ENCODE measurements around the gene SNAP25. TPM values are rescaled to one million over a fixed set of nuclear protein-coding genes. Genes with fewer than 3 reads are reported as not detected.

Gene SNAP25
- total RNA-seq (2014; rRNA removed; shearing (Covaris generic); ENCODE audit: low replicate concordance) = not detected in 2 replicates

DNA sequence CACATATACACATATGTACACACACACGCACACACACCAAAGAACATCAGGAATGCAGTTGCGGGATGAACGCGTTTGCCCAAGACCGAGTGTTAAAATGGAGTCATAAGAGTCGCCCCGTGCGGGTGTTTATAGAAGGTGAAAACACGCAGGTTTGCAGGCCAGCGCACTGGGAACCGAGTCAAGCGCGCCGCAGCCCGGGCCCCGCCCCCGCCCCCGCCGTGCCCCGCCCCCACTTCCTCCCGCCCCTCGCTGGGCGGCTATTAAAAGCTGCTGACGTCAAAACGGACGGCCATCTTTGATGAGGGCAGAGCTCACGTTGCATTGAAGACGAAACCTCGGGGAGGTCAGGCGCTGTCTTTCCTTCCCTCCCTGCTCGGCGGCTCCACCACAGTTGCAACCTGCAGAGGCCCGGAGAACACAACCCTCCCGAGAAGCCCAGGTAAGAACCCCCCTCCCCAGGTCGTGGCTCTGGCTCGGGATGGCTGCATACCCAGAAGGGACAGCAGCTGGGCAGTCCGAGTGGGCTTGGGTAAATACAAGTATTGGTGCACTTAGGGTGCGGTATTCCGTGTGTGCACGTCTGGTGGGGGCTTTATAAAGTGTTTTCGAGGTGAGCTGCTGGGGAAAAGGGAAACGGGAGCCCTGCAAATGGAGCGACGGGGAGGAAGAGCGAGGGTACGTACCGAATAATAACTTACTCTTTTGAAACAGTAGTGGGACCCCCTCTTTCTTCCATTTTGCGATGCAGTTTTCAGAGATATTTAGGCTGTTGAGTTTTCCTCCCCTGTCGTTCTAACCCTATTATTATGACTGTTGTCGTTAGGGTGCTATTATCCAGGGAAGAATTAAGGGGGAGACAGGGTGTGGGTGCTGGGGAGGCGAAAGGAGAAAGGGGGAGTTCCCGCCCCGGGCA, at the start of gene SNAP25:
Gene SNAP25, plus strand, starts transcription at position 295 of the 916 bp plus-strand sequence. CDS start 56,662 bp downstream, outside the sequence.
- H3K4me2 ChIP-seq (ENCODE audit: low read depth, low read length, poor library complexity, severe bottlenecking) = no peak within 1 kb of the TSS
- no peaks in the 10 kb centered on the region for H3K4me1 ChIP-seq (ENCODE audit: low read length)
- H3K9ac ChIP-seq (ENCODE audit: low read length) = no peak within 1 kb of the TSS
- H4K20me1 ChIP-seq (ENCODE audit: insufficient read depth, low read depth, low read length) = no peaks in the 10 kb centered on the region
- no peak within 1 kb of the TSS for H3K4me3 ChIP-seq (ENCODE audit: low read length)
- H3K36me3 ChIP-seq (ENCODE audit: insufficient read depth, low read length) = no peaks in the 10 kb centered on the region
- H3K27ac ChIP-seq (ENCODE audit: low read length) = no peak within 1 kb of the TSS
- H3K79me2 ChIP-seq (ENCODE audit: low read length) = no peaks in the 10 kb centered on the region
- no peaks in the 10 kb centered on the region for H3K9me3 ChIP-seq (ENCODE audit: low read length)
- H3K9me2 ChIP-seq (replicated peaks; ENCODE audit: insufficient read depth, low read length) = no peaks in the 10 kb centered on the region
- no peak for DNase-seq
- H3K27me3 ChIP-seq (ENCODE audit: low read length) = no peaks in the 10 kb centered on the region
- no peak within 1 kb of the TSS for H2AFZ ChIP-seq (ENCODE audit: low read length)

DNA sequence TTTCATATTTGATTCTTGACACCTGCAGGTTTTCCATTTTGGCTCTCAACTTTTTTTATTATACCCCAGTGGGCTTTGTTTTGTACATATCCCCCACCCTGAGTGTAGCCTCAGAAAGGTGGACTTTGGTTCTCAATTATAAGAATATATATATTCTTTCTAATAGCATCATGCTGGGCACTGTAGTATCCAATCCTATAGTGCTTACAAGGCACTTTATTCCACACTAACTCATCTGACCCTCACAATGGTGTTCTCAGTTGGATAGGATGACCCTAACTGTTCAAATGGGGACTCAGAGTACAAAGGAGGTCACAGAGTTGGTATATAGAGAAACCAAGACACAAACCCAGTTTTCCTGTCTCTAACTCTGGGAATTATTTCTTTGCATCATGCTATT, 48.9 kb upstream of the SNAP25 start:
- Histone ChIP-seq H2AFZ (ENCODE audit: low read length) (no peak overlapping the region), H3K79me2 (ENCODE audit: low read length) (no peaks in the 10 kb centered on the region), H3K27ac (ENCODE audit: low read length) (no peak overlapping the region), H3K9ac (ENCODE audit: low read length) (no peak overlapping the region), H3K9me2 (replicated peaks; ENCODE audit: insufficient read depth, low read length) (no peaks in the 10 kb centered on the region), H3K4me1 (ENCODE audit: low read length) (peaks cover 5% of the 10 kb centered on the region), H3K27me3 (ENCODE audit: low read length) (no peaks in the 10 kb centered on the region), H3K4me3 (ENCODE audit: low read length) (no peak overlapping the region), H3K4me2 (ENCODE audit: low read depth, low read length, poor library complexity, severe bottlenecking) (no peak overlapping the region), H4K20me1 (ENCODE audit: insufficient read depth, low read depth, low read length) (no peaks in the 10 kb centered on the region), H3K36me3 (ENCODE audit: insufficient read depth, low read length) (no peaks in the 10 kb centered on the region), H3K9me3 (ENCODE audit: low read length) (no peaks in the 10 kb centered on the region)
- no peak for DNase-seq

DNA sequence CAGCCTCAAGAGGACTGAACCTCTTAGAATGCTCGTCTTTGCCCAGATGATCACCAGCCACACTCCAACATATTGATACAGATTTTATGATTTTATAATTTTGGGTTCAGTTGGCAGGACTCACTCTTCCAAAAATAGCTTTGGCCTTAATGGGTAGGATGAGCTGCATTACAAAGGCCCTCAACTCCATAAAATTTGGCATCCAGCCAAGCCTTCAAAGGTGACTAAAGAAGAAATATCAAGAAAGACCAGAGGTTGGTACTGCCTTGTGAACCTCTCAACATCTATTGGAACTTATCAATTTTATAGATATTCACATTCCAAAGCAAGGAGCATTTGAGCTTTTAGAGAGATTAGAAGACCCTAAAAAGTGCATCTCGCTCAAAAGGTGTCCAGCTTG, 48.4 kb upstream of the SNAP25 start:
- H3K9me3 ChIP-seq (ENCODE audit: low read length) = no peaks in the 10 kb centered on the region
- H3K4me3 ChIP-seq (ENCODE audit: low read length) = no peak overlapping the region
- no peaks in the 10 kb centered on the region for H3K36me3 ChIP-seq (ENCODE audit: insufficient read depth, low read length)
- peaks cover 5% of the 10 kb centered on the region for H3K4me1 ChIP-seq (ENCODE audit: low read length)
- no peak for DNase-seq
- H3K9me2 ChIP-seq (replicated peaks; ENCODE audit: insufficient read depth, low read length) = no peaks in the 10 kb centered on the region
- H4K20me1 ChIP-seq (ENCODE audit: insufficient read depth, low read depth, low read length) = no peaks in the 10 kb centered on the region
- H3K79me2 ChIP-seq (ENCODE audit: low read length) = no peaks in the 10 kb centered on the region
- no peak overlapping the region for H3K4me2 ChIP-seq (ENCODE audit: low read depth, low read length, poor library complexity, severe bottlenecking)
- no peak overlapping the region for H3K9ac ChIP-seq (ENCODE audit: low read length)
- H2AFZ ChIP-seq (ENCODE audit: low read length) = no peak overlapping the region
- H3K27ac ChIP-seq (ENCODE audit: low read length) = no peak overlapping the region
- no peaks in the 10 kb centered on the region for H3K27me3 ChIP-seq (ENCODE audit: low read length)

DNA sequence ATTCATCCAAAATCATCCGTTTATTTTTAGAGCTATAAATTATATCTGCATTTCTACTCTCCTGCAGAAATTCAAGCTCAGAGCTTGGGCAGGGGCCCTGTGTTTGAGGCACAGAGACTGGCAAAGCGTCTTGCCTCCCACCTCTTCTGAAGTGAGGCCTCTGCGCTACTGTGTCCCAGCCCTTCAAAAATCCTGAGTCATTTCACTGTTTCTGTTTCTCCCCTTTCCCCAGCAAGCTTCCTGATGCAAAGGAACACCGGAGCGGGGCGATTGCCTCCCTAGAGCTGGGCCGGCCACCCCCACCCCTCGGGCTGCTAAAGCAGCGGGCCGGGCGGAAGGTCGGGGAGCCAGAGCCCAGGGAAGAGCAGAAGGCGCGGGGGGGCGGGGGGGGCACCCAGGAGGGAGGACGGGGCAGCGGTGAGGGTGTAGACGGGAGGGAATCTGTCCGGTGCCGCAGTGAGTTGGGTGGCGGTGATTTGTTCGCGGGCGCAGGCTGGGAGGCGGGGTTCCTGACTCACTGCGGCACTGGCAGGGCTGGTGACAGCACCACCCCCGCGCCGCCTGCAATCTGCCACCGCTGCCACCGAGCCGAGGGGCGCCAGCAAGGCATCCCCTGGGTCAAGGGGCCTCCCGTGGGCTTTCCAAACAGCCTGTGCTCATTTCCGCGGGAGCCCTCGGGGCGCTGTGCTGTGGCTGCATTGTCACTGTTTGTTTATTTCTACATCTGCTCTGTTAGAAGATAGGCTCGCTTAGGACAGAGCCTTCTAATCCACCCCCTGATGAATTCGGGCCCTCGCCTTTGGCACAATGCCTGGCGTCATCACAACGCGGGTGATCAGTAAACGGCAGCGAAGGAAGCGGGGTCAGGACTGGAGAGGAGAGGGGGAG, 46.5 kb upstream of the SNAP25 start:
- DNase-seq = no peak
- no peaks in the 10 kb centered on the region for H3K9me2 ChIP-seq (replicated peaks; ENCODE audit: insufficient read depth, low read length)
- H4K20me1 ChIP-seq (ENCODE audit: insufficient read depth, low read depth, low read length) = no peaks in the 10 kb centered on the region
- H3K9ac ChIP-seq (ENCODE audit: low read length) = peak overlapping the region; percentile 16; the same call in 1 of the 2 replicates
- peaks cover 5% of the 10 kb centered on the region for H3K4me1 ChIP-seq (ENCODE audit: low read length)
- H3K9me3 ChIP-seq (ENCODE audit: low read length) = no peaks in the 10 kb centered on the region
- no peaks in the 10 kb centered on the region for H3K36me3 ChIP-seq (ENCODE audit: insufficient read depth, low read length)
- peak overlapping the region; percentile 51; the same call in 1 of the 2 replicates for H2AFZ ChIP-seq (ENCODE audit: low read length)
- H3K79me2 ChIP-seq (ENCODE audit: low read length) = no peaks in the 10 kb centered on the region
- H3K27ac ChIP-seq (ENCODE audit: low read length) = no peak overlapping the region
- no peaks in the 10 kb centered on the region for H3K27me3 ChIP-seq (ENCODE audit: low read length)
- peak overlapping the region; percentile 59; the same call in 1 of the 2 replicates for H3K4me3 ChIP-seq (ENCODE audit: low read length)
- H3K4me2 ChIP-seq (ENCODE audit: low read depth, low read length, poor library complexity, severe bottlenecking) = peak overlapping the region; percentile 64

DNA sequence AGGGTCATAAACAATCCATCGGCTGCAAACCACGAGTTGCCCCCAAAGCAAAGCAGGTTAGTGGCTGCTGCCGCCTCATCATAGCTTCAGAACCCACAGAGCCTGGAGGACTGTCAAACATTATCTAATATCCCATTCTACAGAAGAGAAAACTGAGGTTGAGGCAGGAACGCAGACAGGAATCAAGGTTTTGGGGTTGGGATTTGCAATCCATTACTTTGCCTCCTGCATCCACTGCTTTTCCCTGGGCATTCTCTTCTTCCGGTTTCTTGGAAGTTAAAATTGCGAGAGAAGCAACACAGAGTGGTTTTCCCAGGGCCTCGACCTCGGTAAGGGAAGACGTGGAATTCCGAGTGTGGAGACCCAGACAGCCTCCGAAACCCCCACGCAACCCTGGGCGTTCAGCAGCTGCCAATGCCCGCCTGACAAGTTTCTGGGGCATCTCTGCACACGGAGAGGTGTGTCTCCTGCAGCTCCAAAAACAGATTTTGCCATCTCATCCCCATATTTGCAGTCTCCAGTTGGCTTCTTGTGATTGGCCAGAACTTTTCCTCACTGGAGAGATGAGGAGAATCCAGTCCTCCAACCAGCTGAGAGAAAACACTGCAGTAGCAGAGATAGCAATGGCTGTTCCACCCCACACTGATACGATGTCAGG, 45.5 kb upstream of the SNAP25 start:
- H3K27me3 ChIP-seq (ENCODE audit: low read length) = no peaks in the 10 kb centered on the region
- H3K79me2 ChIP-seq (ENCODE audit: low read length) = no peaks in the 10 kb centered on the region
- no peaks in the 10 kb centered on the region for H3K36me3 ChIP-seq (ENCODE audit: insufficient read depth, low read length)
- no peaks in the 10 kb centered on the region for H3K9me2 ChIP-seq (replicated peaks; ENCODE audit: insufficient read depth, low read length)
- H3K27ac ChIP-seq (ENCODE audit: low read length) = no peak overlapping the region
- no peaks in the 10 kb centered on the region for H4K20me1 ChIP-seq (ENCODE audit: insufficient read depth, low read depth, low read length)
- H3K9me3 ChIP-seq (ENCODE audit: low read length) = no peaks in the 10 kb centered on the region
- no peak for DNase-seq
- H3K4me1 ChIP-seq (ENCODE audit: low read length) = peaks cover 5% of the 10 kb centered on the region
- no peak overlapping the region for H3K4me3 ChIP-seq (ENCODE audit: low read length)
- H2AFZ ChIP-seq (ENCODE audit: low read length) = no peak overlapping the region
- no peak overlapping the region for H3K9ac ChIP-seq (ENCODE audit: low read length)
- no peak overlapping the region for H3K4me2 ChIP-seq (ENCODE audit: low read depth, low read length, poor library complexity, severe bottlenecking)

DNA sequence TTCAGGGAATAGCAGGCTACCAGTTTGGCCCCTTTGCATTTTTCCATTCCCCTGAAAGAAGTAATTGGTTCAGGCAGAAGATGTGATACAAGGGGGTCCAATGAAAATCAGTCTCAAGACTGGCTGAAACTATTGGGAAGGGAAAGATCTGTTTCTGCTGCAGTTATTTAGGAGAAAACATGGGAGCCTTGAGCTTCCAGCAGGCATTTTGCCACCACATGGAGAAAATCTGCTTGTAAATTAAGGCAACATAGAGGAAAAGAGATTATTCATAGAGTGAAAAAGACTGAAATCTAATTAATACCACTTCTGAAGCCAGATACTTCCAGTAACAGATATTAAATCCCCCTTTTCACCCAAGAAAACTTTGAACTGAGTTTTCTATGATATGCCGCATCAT, 44.2 kb upstream of the SNAP25 start:
- Histone ChIP-seq H3K4me3 (ENCODE audit: low read length) (no peak overlapping the region), H3K79me2 (ENCODE audit: low read length) (no peaks in the 10 kb centered on the region), H4K20me1 (ENCODE audit: insufficient read depth, low read depth, low read length) (no peaks in the 10 kb centered on the region), H3K27me3 (ENCODE audit: low read length) (no peaks in the 10 kb centered on the region), H2AFZ (ENCODE audit: low read length) (no peak overlapping the region), H3K9me2 (replicated peaks; ENCODE audit: insufficient read depth, low read length) (no peaks in the 10 kb centered on the region), H3K36me3 (ENCODE audit: insufficient read depth, low read length) (no peaks in the 10 kb centered on the region), H3K9ac (ENCODE audit: low read length) (no peak overlapping the region), H3K4me1 (ENCODE audit: low read length) (peaks cover 5% of the 10 kb centered on the region), H3K27ac (ENCODE audit: low read length) (no peak overlapping the region), H3K4me2 (ENCODE audit: low read depth, low read length, poor library complexity, severe bottlenecking) (no peak overlapping the region), H3K9me3 (ENCODE audit: low read length) (no peaks in the 10 kb centered on the region)
- DNase-seq = no peak

DNA sequence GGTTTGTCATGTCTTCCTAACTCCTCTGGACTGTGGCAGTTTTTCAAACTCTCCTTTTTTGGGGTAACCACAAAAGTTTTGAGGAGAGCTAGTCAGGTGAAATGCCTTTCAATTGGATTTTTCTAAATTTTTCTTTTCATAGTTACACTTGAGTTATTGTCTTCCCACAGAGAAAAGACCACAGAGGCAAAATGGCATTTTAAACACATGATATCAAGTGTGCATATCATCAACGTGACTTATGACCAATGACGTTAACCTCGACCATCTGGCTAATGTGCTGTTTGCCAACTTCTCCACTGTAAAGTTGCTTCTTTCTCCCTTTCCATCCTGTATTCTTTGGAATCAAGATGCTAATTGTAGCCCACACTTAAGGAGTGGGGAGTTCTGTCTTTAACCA, 41.3 kb upstream of the SNAP25 start:
- H3K9me3 ChIP-seq (ENCODE audit: low read length) = no peaks in the 10 kb centered on the region
- no peak for DNase-seq
- no peaks in the 10 kb centered on the region for H4K20me1 ChIP-seq (ENCODE audit: insufficient read depth, low read depth, low read length)
- H2AFZ ChIP-seq (ENCODE audit: low read length) = no peak overlapping the region
- H3K9me2 ChIP-seq (replicated peaks; ENCODE audit: insufficient read depth, low read length) = no peaks in the 10 kb centered on the region
- no peak overlapping the region for H3K27ac ChIP-seq (ENCODE audit: low read length)
- no peak overlapping the region for H3K4me3 ChIP-seq (ENCODE audit: low read length)
- H3K4me1 ChIP-seq (ENCODE audit: low read length) = peaks cover 4% of the 10 kb centered on the region; the same call in 1 of the 2 replicates
- no peaks in the 10 kb centered on the region for H3K79me2 ChIP-seq (ENCODE audit: low read length)
- no peak overlapping the region for H3K9ac ChIP-seq (ENCODE audit: low read length)
- no peak overlapping the region for H3K4me2 ChIP-seq (ENCODE audit: low read depth, low read length, poor library complexity, severe bottlenecking)
- H3K27me3 ChIP-seq (ENCODE audit: low read length) = no peaks in the 10 kb centered on the region
- H3K36me3 ChIP-seq (ENCODE audit: insufficient read depth, low read length) = no peaks in the 10 kb centered on the region
